ENCODE results near the gene TBC1D4.

The TBC1D4 gene

DNA sequence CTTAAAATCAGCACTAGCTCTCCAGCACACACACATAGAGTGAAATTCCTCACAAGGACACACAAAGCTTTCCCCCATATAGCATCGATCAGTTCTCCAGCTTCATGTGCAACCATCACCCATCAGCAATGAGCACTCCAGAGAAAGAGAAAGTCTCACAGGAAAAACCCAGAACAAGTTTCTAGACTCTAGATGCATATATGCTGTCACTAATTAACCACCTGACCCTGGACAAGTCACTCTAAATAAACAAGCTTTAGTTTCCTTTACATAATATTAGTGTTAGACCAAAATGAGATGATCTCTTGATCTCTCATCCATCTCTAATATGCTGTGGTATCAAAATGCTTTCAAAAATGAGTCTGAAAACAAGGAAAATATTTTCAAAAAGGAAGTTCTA lies 81.2 kb downstream of the TBC1D4 start:
- no peak for DNase-seq (ENCODE audit: low spot score)
- in situ Hi-C loops (cut with MboI; ENCODE audit: low pct_unique_long_range_greater_than_20kb, low sequenced_read_pairs, unreplicated experiment) = no loop called here
- no peak for TF ChIP-seq CTCF (IDR thresholded peaks at IDR 0.05; ENCODE audit: extremely low read depth, insufficient read depth, missing control alignments)

- DNase-seq (ENCODE audit: low spot score) = no peak
- TF ChIP-seq CTCF (IDR thresholded peaks at IDR 0.05; ENCODE audit: extremely low read depth, insufficient read depth, missing control alignments) = no peak
- in situ Hi-C loops (cut with MboI; ENCODE audit: low pct_unique_long_range_greater_than_20kb, low sequenced_read_pairs, unreplicated experiment) = no loop called here
Observed at GRCh38 chr13:75399879-75400217, 82.1 kb downstream of the TBC1D4 start.

GRCh38 chr13:75399168-75399878 lies 82.6 kb downstream of the TBC1D4 start:
- no peak for TF ChIP-seq CTCF (IDR thresholded peaks at IDR 0.05; ENCODE audit: extremely low read depth, insufficient read depth, missing control alignments)
- in situ Hi-C loops (cut with MboI; ENCODE audit: low pct_unique_long_range_greater_than_20kb, low sequenced_read_pairs, unreplicated experiment) = no loop called here
- DNase-seq (ENCODE audit: low spot score) = no peak

DNA sequence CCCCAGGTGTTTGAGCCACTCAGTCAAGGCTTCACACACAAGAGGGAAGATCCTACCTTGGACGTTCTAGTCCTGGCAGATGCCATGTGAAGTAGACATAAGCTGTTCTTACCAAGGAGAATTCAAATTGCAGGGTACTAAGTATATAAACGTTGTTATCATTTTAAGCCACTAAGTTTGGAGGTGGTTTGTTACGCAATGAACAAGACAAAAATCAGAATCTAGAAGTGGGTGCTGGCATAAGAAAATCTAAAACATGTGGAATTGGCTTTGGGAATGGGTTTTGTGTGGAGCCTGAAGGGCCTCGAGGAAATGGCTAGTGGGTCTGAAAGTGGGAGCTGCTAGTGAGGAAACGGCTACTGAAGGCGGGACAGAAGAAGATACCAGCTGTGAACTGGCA lies 83.9 kb downstream of the TBC1D4 start:
- no peak for TF ChIP-seq CTCF (IDR thresholded peaks at IDR 0.05; ENCODE audit: extremely low read depth, insufficient read depth, missing control alignments)
- in situ Hi-C loops (cut with MboI; ENCODE audit: low pct_unique_long_range_greater_than_20kb, low sequenced_read_pairs, unreplicated experiment) = no loop called here
- DNase-seq (ENCODE audit: low spot score) = no peak

DNA sequence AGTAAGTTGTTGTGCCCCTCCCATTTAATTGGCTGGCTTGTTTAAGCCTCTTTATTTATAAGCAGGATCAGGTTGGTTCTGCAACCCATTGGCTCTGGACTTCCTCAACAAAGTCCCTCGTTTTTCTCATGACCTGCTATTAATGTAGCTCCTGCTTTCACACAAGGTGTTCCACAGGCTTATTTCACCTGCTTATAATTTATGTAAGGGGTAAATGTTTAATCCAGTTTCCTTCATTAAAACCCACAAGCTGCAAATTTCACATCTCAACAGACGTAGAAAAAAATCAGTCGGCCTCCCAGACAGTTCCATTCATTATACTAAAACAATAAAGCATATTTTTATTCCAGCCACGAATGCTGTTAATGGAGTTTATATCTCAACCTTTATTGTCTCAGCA lies 86.1 kb downstream of the TBC1D4 start:
- in situ Hi-C loops (cut with MboI; ENCODE audit: low pct_unique_long_range_greater_than_20kb, low sequenced_read_pairs, unreplicated experiment) = no loop called here
- TF ChIP-seq CTCF (IDR thresholded peaks at IDR 0.05; ENCODE audit: extremely low read depth, insufficient read depth, missing control alignments) = no peak
- DNase-seq (ENCODE audit: low spot score) = no peak

DNA sequence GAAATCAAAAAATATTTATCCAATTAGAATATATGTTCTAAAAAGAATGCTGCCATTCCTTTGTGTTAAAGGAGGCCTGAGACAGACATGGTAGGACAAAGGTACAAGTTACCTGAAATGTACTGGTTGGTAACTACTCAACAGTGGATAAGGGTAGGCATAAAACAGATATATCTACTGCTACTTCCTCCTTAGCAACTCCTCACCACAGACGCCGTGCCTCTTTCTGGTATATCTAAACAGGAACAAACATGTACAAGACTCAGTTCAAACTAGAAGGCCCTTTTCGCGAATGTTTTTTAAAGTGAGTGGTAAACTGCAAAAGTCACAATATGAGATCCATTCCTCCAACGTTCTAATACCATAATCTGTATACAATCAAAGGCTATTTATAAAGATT lies 86.9 kb downstream of the TBC1D4 start:
- no peak for TF ChIP-seq CTCF (IDR thresholded peaks at IDR 0.05; ENCODE audit: extremely low read depth, insufficient read depth, missing control alignments)
- DNase-seq (ENCODE audit: low spot score) = no peak
- in situ Hi-C loops (cut with MboI; ENCODE audit: low pct_unique_long_range_greater_than_20kb, low sequenced_read_pairs, unreplicated experiment) = no loop called here

Data from GM13977 (cell line).